Measurements from ENCODE around the gene TCERG1L.

GRCh38 chr10:131222986-131223385 is 88.5 kb downstream of the TCERG1L start:
- TF ChIP-seq, protein P1, sequence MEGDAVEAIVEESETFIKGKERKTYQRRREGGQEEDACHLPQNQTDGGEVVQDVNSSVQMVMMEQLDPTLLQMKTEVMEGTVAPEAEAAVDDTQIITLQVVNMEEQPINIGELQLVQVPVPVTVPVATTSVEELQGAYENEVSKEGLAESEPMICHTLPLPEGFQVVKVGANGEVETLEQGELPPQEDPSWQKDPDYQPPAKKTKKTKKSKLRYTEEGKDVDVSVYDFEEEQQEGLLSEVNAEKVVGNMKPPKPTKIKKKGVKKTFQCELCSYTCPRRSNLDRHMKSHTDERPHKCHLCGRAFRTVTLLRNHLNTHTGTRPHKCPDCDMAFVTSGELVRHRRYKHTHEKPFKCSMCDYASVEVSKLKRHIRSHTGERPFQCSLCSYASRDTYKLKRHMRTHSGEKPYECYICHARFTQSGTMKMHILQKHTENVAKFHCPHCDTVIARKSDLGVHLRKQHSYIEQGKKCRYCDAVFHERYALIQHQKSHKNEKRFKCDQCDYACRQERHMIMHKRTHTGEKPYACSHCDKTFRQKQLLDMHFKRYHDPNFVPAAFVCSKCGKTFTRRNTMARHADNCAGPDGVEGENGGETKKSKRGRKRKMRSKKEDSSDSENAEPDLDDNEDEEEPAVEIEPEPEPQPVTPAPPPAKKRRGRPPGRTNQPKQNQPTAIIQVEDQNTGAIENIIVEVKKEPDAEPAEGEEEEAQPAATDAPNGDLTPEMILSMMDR (IDR thresholded peaks at IDR 0.05): no peak
- TF ChIP-seq POLR2A (IDR thresholded peaks at IDR 0.05): no peak
- TF ChIP-seq POLR2AphosphoS5 (IDR thresholded peaks at IDR 0.05): no peak
- no peak for TF ChIP-seq EP300 (IDR thresholded peaks at IDR 0.05)

Measured in gastroesophageal sphincter (tissue), 3 donors.